Gastrocnemius medialis (tissue), 4 donors: ENCODE data around the gene STAT6.

ENCODE experiments used
- CTCF ChIP-seq, 5 experiments: fragments of 450-650 bp in 3 of 5; fragments of 200-600 bp in 2 of 5; sonication (generic) in 2 of 5; IDR thresholded peaks in 4 of 5; conservative IDR thresholded peaks in 1 of 5; 1 replicate in 4 of 5; 2 replicates in 1 of 5; pipeline ENCODE4 v1.5.1; 2016 to 2019; ENCODE audit warnings: antibody characterized with exemption in 5 of 5, mild to moderate bottlenecking in 3 of 5, moderate library complexity in 3 of 5
- POLR2A ChIP-seq, 2 donors: fragments of 450-650 bp; IDR thresholded peaks; one replicate each; pipeline ENCODE4 v1.6.1; 2017; ENCODE audit warnings: antibody characterized with exemption in 2 of 2, mild to moderate bottlenecking in 2 of 2, moderate library complexity in 2 of 2

GRCh38 chr12:57110104-57111030 lies 795 bp downstream of the STAT6 start:
- TF ChIP-seq POLR2A (IDR thresholded peaks at IDR 0.05) (peak in 1 of 2 donors; percentile 32), CTCF (IDR thresholded peaks at IDR 0.05 in 4 of 5, conservative IDR thresholded peaks at IDR 0.05 in 1 of 5) (no peak)
